Measurements from ENCODE around the gene DENND1B. TPM values are rescaled to one million over a fixed set of nuclear protein-coding genes. Genes with fewer than 3 reads are reported as not detected.

Gene DENND1B
- total and polyA plus RNA-seq, 2 donors (not counting 1 experiment from before 2014, with no cell fraction given), result 4.3 to 25.4 TPM

GRCh38 chr1:197745911-197746310, 29.4 kb downstream of the DENND1B start:
- intact Hi-C loops (cut with micrococcal nuclease), result no loop called here
- ChIA-PET POLR2A (no interaction called here), CTCF (no interaction called here)
- peaks cover 39% of the 10 kb centered on the region for H3K79me2 ChIP-seq (ENCODE audit: control insufficient read depth, insufficient read depth, low read length)
- Mint-ChIP-seq H3K27ac (no peak overlapping the region), H3K27me3 (no peaks in the 10 kb centered on the region), H3K4me3 (no peak overlapping the region), H3K4me1 (peaks cover 27% of the 10 kb centered on the region), H3K9me3 (ENCODE audit: insufficient read depth) (no peaks in the 10 kb centered on the region)
- no peak overlapping the region for H3K9ac ChIP-seq (ENCODE audit: low read length)
- WGBS (ENCODE audit: insufficient coverage), result 100% methylated on average over 3 of the region's 4 CpGs
- H3K27me3 ChIP-seq (replicated peaks in 1 of 4; ENCODE audit: control extremely low read depth in 1 of 4, control insufficient read depth in 3 of 4, insufficient read depth in 4 of 4, low read length in 3 of 4), result no peaks in the 10 kb centered on the region
- no peak for ATAC-seq (ENCODE audit: low read depth)
- peaks cover 0 to 1% of the 10 kb centered on the region in 2 experiments for H3K36me3 ChIP-seq (replicated peaks in 1 of 2; ENCODE audit: control extremely low read depth in 1 of 2, control insufficient read depth in 1 of 2, extremely low read depth in 1 of 2, insufficient read depth in 2 of 2, low read length in 1 of 2)
- DNase-seq, result no peak
- H4K20me1 ChIP-seq (ENCODE audit: control insufficient read depth, insufficient read depth, low read length, poor library complexity, severe bottlenecking), result no peaks in the 10 kb centered on the region
- no peak overlapping the region for H3K27ac ChIP-seq (ENCODE audit: low read length in 2 of 2)
- no peaks in the 10 kb centered on the region for H3K9me3 ChIP-seq (ENCODE audit: control extremely low read depth in 1 of 3, control insufficient read depth in 2 of 3, insufficient read depth in 1 of 3, low read length in 2 of 3)
- H3K4me1 ChIP-seq (ENCODE audit: control insufficient read depth in 2 of 2, insufficient read depth in 2 of 2, low read length in 2 of 2), result peaks cover 10 to 11% of the 10 kb centered on the region in 2 donors
- H3K4me3 ChIP-seq (ENCODE audit: control extremely low read depth in 1 of 5, extremely low read depth in 1 of 5, insufficient read depth in 1 of 5, low read depth in 2 of 5, low read length in 4 of 5), result no peak overlapping the region
- TF ChIP-seq EZH2 (IDR thresholded peaks at IDR 0.05; ENCODE audit: borderline replicate concordance, insufficient read depth, low read depth, low read length, poor library complexity, severe bottlenecking), result no peak
- TF ChIP-seq CTCF (IDR thresholded peaks at IDR 0.05), result no peak
- no peak overlapping the region for H2AFZ ChIP-seq (ENCODE audit: insufficient read depth, low read depth, low read length, poor library complexity, severe bottlenecking)
- no peak overlapping the region for H3K4me2 ChIP-seq (replicated peaks; ENCODE audit: low read depth, low read length, poor library complexity, severe bottlenecking)

- H3K27ac Mint-ChIP-seq, result peak overlapping the region; percentile 51
- Histone ChIP-seq H2AFZ (ENCODE audit: insufficient read depth, low read depth, low read length, poor library complexity, severe bottlenecking) (no peak overlapping the region), H3K4me3 (ENCODE audit: control extremely low read depth in 1 of 5, extremely low read depth in 1 of 5, insufficient read depth in 1 of 5, low read depth in 2 of 5, low read length in 4 of 5) (no peak overlapping the region), H4K20me1 (ENCODE audit: control insufficient read depth, insufficient read depth, low read length, poor library complexity, severe bottlenecking) (peaks cover 3% of the 10 kb centered on the region), H3K4me2 (replicated peaks; ENCODE audit: low read depth, low read length, poor library complexity, severe bottlenecking) (peak overlapping the region; percentile 53), H3K4me1 (ENCODE audit: control insufficient read depth in 2 of 2, insufficient read depth in 2 of 2, low read length in 2 of 2) (peaks cover 10 to 11% of the 10 kb centered on the region in 2 donors), H3K9me3 (ENCODE audit: control extremely low read depth in 1 of 3, control insufficient read depth in 2 of 3, insufficient read depth in 1 of 3, low read length in 2 of 3) (no peaks in the 10 kb centered on the region), H3K27me3 (replicated peaks in 1 of 4; ENCODE audit: control extremely low read depth in 1 of 4, control insufficient read depth in 3 of 4, insufficient read depth in 4 of 4, low read length in 3 of 4) (no peaks in the 10 kb centered on the region), H3K36me3 (replicated peaks in 1 of 2; ENCODE audit: control extremely low read depth in 1 of 2, control insufficient read depth in 1 of 2, extremely low read depth in 1 of 2, insufficient read depth in 2 of 2, low read length in 1 of 2) (peaks cover 0 to 1% of the 10 kb centered on the region in 2 experiments), H3K9ac (ENCODE audit: low read length) (peak overlapping the region; percentile 21), H3K79me2 (ENCODE audit: control insufficient read depth, insufficient read depth, low read length) (peaks cover 45% of the 10 kb centered on the region), H3K27ac (ENCODE audit: low read length in 2 of 2) (peak overlapping the region in 1 of 2 donors; percentile 34)
- TF ChIP-seq CTCF (IDR thresholded peaks at IDR 0.05) (no peak), EZH2 (IDR thresholded peaks at IDR 0.05; ENCODE audit: borderline replicate concordance, insufficient read depth, low read depth, low read length, poor library complexity, severe bottlenecking) (no peak)
- no peak for ATAC-seq (ENCODE audit: low read depth)
- POLR2A ChIA-PET, result no interaction called here
- no peaks in the 10 kb centered on the region for H3K9me3 Mint-ChIP-seq (ENCODE audit: insufficient read depth)
- WGBS (ENCODE audit: insufficient coverage), result no CpG with 5 or more reads among the region's 1 CpG
- H3K4me3 Mint-ChIP-seq, result peak overlapping the region; percentile 51
- CTCF ChIA-PET, result interaction anchor here (1.2 kb wide), 1 partner anchor 10 kb away, joined by 3 read pairs; no protein-coding TSS in a partner anchor
- H3K27me3 Mint-ChIP-seq, result no peaks in the 10 kb centered on the region
- DNase-seq, result peak; percentile 21
- intact Hi-C loops (cut with micrococcal nuclease), result no loop called here
- peaks cover 27% of the 10 kb centered on the region for H3K4me1 Mint-ChIP-seq
These were observed 30.3 kb downstream of the DENND1B start for GRCh38 chr1:197744979-197745378.
